GM12875 (cell line): Measurements from ENCODE around the gene RP9.

ENCODE experiments used
- H3K4me3 ChIP-seq: one replicate; pipeline ENCODE4 v1.5.1; 2011; ENCODE audit warnings: low read depth, low read length, control low read depth
- TF ChIP-seq, protein P1 (sequence below): IDR thresholded peaks from 2 replicates; pipeline ENCODE4 v1.5.1; 2011; ENCODE audit warnings: low read depth, mild to moderate bottlenecking, control low read depth, inconsistent platforms, low read length, moderate library complexity, borderline replicate concordance; ENCODE audit not compliant: insufficient read depth

RP9 gene

DNA sequence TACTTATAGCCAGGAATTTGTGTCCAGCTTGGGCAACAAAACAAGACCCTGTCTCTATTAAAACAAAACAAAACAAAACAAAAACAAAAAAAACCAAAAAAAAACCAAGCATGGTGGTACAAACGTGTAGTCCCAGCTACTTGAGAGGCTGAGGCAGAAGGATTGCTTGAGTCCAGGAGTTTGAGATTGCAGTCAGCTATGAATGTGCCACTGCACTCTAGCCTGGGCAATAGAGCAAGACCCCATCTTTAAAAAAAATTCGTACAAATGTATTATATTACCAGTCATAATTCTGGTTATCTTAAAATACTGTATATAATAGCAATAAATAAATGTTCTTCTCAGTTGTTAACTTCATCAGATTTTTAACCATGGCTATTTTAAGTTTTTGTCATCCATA is 17.9 kb upstream of the RP9 start:
- no peak overlapping the region for H3K4me3 ChIP-seq
- TF ChIP-seq, protein P1, sequence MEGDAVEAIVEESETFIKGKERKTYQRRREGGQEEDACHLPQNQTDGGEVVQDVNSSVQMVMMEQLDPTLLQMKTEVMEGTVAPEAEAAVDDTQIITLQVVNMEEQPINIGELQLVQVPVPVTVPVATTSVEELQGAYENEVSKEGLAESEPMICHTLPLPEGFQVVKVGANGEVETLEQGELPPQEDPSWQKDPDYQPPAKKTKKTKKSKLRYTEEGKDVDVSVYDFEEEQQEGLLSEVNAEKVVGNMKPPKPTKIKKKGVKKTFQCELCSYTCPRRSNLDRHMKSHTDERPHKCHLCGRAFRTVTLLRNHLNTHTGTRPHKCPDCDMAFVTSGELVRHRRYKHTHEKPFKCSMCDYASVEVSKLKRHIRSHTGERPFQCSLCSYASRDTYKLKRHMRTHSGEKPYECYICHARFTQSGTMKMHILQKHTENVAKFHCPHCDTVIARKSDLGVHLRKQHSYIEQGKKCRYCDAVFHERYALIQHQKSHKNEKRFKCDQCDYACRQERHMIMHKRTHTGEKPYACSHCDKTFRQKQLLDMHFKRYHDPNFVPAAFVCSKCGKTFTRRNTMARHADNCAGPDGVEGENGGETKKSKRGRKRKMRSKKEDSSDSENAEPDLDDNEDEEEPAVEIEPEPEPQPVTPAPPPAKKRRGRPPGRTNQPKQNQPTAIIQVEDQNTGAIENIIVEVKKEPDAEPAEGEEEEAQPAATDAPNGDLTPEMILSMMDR = no peak

DNA sequence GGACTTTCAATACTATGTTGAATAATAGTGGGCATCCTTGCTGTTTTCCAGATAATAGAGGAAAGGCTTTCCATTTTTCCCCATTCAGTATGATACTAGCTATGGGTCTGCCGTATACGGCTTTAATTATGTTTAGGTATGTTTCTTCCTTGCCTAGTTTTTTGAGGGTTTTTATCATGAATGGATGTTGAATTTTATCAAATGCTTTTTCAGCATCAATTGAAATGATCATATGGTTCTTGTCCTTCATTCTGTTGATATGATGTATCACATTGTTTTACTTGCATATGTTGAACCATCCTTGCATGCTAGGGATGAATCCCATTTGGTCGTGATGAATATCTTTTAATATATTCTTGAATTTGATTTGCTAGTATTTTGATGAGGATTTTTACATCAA is 9.2 kb upstream of the RP9 start:
- no peak overlapping the region for H3K4me3 ChIP-seq
- TF ChIP-seq, protein P1 = no peak

DNA sequence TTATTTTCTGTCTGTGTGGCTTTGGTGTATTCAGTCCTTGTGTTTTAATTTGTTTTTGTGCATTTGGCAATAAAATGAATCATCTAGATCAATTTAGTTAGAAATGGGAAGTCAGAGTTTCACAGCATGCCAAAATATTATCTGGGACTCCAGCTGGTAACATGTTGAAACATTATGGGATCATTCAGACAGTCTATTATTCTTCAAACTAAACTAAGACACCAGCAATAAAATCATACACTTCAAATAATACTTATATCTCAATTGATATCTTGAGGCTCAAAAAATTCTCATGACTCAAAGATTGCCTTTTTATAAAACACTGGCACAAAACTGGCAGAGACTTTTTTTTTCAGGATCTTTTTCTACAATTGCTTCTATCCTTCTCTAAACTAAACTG is 5.8 kb upstream of the RP9 start:
- H3K4me3 ChIP-seq = no peak overlapping the region
- TF ChIP-seq, protein P1 = no peak

DNA sequence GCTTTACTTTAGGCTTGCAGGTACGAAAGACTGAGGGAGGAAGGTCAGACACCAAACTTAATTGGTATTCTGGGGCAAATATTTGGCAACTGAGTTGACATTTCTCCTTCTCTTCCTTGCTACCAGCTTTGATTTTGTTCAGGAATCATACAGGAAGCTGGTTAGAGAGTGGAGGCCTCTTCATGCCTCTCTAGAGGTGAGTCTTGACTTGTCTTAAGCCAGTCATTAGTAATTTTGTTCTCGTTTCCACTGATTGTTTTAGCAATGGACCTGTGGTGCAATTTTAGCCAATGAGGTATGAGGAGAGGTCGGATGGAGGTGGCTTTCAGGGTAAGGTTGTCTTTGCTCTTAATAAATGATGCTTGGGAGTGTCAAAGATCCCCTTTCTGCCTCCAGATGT is 2.4 kb upstream of the RP9 start:
- H3K4me3 ChIP-seq = no peak overlapping the region
- TF ChIP-seq, protein P1 = no peak

DNA sequence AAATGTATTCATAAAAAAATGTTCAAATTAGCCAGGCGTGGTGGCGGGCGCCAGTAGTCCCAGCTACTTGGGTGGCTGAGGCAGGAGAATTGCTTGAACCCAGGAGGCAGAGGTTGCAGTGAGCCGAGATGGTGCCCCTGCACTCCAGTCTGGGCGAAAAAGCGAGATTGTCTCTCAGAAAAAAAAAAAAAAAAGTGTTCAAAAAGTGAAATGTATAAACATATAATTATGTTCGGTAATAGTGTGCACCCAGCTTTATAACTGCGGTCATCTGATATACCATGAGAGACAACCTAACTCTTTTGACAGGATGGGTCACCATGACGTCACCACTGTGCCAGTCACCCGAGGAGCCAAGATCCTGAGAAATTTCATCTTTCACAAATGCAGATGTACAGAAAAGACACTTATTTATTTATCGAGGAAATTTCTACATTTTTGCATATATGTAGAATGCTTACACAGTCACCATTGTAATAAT is 594 bp upstream of the RP9 start:
- TF ChIP-seq, protein P1 = no peak
- peak overlapping the region; percentile 28 for H3K4me3 ChIP-seq

DNA sequence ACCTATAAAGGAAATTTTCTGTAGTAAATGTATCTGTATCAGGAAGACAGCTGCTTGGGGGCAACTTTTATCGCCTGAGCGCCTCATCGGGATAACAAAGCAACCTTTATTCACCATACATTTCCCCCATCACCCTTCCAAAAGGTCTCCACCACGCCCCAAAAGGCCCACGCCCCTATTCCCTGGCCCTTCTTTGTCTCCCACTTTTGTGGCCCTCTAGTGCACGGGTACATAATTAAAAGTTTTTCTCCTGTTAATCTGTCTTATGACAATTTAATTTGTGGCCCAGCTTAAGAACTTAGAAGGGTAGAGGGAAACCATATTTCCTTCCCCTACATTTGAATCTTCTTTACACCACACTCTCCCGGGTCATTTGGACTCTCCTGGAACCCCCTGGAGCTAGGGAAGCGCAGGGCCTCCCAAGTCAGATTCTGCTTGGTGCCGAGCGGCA is 625 bp downstream of the RP9 start:
- H3K4me3 ChIP-seq = peak overlapping the region; percentile 80
- TF ChIP-seq, protein P1 = 0 out of 2 replicates have a peak, but pooled peaks have one; percentile 7

DNA sequence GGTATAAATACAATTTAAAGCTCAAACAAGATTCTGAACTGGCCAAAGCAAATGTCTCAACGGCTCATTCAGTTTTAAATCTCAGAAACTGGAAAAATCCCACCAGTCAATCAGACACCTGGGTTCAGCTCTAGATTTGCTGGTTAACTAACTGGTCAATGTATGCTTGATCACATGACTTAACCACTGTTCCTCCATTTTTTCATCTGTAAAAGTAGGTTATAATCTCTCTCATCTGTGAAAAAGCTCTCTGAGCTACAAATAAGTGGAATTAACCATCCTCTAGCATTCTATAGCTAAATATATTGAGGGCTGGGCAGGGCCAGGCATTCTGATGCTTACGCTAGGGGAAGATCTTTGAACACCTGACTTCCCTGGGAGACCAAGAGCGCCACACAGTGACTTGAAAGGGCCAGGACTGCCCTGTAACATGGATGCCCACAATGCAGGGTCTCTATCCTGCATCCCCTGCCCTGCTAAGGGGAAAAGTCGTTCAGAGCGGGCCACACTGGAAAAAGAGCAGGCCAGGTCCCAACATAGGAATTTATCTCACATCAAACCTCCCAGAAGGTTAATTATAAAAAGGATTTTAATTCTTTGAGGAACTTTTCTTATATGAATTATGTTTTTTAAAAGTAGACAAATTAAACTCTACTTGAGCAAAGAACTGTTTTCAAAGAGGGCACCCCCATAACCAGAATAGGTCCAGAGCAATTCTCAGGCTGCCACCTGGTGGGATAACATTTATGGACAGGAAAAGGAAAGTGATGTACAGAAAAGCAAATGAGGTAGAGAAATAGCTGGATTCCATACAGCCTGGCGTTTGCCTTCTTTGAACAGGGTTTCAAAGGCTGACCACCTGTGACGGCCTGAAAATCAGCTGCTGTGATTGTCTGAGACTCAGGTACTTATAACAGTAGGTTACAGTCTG is 1.8 kb downstream of the RP9 start:
- TF ChIP-seq, protein P1 = peak; percentile 73
- H3K4me3 ChIP-seq = peak overlapping the region; percentile 11
